Stimulated activated memory B cell treated with anti-CD40 and anti-IgM and Interleukin-4, amounts not matched to agents 10 μg/mL and 1 μg/mL and 100 μg/mL, for 72 hours (primary cell): ENCODE results near the gene ABCG1.

ENCODE experiments used
- ATAC-seq: fragments of 150-1000 bp; cut with Tn5 transposase; 2 replicates; pipeline ENCODE4 v1.10.0; 2021
- H3K27ac Mint-ChIP-seq: one replicate; pipeline ENCODE4 v1.8.0; 2022; ENCODE audit warnings: mild to moderate bottlenecking, mixed read lengths
- H3K27me3 Mint-ChIP-seq: one replicate; pipeline ENCODE4 v1.8.0; 2022; ENCODE audit warnings: mixed read lengths
- H3K36me3 Mint-ChIP-seq: one replicate; pipeline ENCODE4 v1.8.0; 2022; ENCODE audit warnings: mixed read lengths
- H3K4me1 Mint-ChIP-seq: one replicate; pipeline ENCODE4 v1.8.0; 2022; ENCODE audit warnings: mixed read lengths
- H3K4me3 Mint-ChIP-seq: one replicate; pipeline ENCODE4 v1.8.0; 2022; ENCODE audit warnings: mild to moderate bottlenecking, moderate library complexity, mixed read lengths
- H3K9me3 Mint-ChIP-seq: one replicate; pipeline ENCODE4 v1.8.0; 2022; ENCODE audit warnings: mixed read lengths

The ABCG1 gene

DNA sequence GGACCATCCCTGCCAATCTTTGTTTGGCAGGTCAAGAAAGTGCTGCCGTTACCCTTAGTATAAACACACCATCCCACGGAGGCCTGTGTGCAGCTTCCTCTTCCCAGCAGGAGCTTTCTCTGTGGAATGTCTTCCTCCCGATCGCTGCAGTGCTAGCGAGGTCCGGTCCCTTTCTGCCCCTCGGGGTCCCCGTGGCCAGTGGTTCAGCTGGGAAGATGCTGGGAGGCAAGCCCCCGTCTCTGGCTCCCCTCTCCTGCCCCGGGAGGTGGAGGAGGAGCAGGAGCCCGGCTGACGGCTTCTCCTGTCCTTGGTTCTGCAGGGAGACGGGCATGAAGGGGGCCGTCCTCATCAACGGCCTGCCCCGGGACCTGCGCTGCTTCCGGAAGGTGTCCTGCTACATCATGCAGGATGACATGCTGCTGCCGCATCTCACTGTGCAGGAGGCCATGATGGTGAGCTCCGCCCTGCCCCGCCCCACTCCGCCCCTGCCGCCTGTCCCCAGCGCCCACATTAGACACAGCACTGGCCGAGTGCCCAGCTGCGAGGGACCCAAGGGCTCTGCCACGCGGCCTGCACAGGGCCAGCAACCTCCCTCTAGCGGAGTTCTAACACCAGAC, 54.2 kb downstream of the ABCG1 start:
- Mint-ChIP-seq H3K36me3 (peaks cover 31% of the 10 kb centered on the region), H3K4me3 (no peak overlapping the region), H3K27me3 (no peaks in the 10 kb centered on the region), H3K27ac (no peak overlapping the region), H3K4me1 (peaks cover 8% of the 10 kb centered on the region), H3K9me3 (no peaks in the 10 kb centered on the region)
- ATAC-seq = no peak

GRCh38 chr21:42276076-42276475, 57.1 kb downstream of the ABCG1 start:
- no peaks in the 10 kb centered on the region for H3K9me3 Mint-ChIP-seq
- H3K36me3 Mint-ChIP-seq = peaks cover 41% of the 10 kb centered on the region
- H3K27me3 Mint-ChIP-seq = no peaks in the 10 kb centered on the region
- no peak overlapping the region for H3K27ac Mint-ChIP-seq
- no peak for ATAC-seq
- no peak overlapping the region for H3K4me3 Mint-ChIP-seq
- no peaks in the 10 kb centered on the region for H3K4me1 Mint-ChIP-seq

DNA sequence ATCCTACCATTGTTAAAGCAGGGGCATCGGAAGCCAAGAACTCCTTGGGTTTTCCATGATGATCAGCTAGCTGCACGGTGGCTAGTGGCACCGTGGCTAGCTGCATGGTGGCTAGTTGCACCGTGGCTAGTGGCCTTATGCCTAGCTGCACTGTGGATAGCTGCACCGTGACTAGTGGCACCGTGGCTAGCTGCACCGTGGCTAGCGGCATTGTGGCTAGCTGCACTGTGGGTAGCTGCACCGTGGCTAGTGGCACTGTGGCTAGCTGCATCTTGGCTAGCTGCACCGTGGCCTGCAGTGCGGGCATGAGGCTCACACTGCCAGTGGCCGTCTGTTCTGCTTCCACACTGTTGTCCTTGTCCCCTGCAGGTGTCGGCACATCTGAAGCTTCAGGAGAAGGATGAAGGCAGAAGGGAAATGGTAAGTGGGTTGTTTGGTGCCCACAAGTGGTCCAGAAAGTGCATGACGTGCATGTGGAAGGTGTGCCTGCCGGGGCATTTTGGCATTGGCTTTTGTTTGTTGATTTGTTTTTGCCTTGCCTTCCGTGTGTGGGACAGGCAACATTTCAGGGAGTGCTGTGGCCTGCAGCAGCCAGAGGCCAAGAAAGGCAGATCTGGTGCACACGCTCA, 57.7 kb downstream of the ABCG1 start:
- Mint-ChIP-seq H3K36me3 (peaks cover 37% of the 10 kb centered on the region), H3K27me3 (no peaks in the 10 kb centered on the region), H3K4me1 (no peaks in the 10 kb centered on the region), H3K4me3 (no peak overlapping the region), H3K9me3 (no peaks in the 10 kb centered on the region), H3K27ac (no peak overlapping the region)
- no peak for ATAC-seq

GRCh38 chr21:42277593-42277992, 58.7 kb downstream of the ABCG1 start:
- Mint-ChIP-seq H3K4me3 (no peak overlapping the region), H3K36me3 (peaks cover 40% of the 10 kb centered on the region), H3K27me3 (no peaks in the 10 kb centered on the region), H3K9me3 (no peaks in the 10 kb centered on the region), H3K27ac (no peak overlapping the region), H3K4me1 (no peaks in the 10 kb centered on the region)
- no peak for ATAC-seq

DNA sequence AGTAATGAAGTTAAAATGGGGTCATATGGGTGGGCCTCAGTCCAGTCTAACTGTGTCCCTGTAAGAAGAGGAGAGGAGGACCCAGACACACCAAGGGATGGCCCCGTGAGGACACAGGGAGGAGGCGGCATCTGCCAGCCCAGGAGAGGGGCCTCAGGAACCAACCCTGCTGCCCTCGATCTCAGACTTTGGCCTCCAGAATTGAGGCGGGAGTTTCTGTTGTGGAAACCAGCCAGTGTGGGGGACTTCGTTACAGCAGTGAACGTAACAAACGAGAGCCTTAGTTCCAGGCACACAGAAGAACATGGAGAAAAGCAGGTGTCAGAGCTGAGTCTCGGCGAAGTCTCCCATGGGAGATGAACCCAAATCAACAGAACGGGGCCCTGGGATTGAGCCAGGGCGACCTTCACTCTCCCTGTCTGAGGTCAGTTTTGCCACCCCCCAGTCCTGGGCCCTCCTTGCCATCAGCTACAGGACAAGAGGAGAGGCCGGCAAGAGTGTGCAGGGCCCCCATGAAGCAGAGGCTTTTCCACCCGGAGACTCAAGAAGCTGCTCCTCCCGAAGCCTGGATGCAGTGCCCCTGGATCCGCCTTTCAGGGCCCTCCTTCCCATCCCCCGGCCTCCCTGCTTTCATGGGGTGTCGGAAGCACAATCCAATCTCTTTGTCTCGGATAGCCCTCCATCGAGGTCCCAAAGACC, 59.7 kb downstream of the ABCG1 start:
- Mint-ChIP-seq H3K27me3 (peaks cover 5% of the 10 kb centered on the region), H3K27ac (no peak overlapping the region), H3K9me3 (no peaks in the 10 kb centered on the region), H3K4me3 (no peak overlapping the region), H3K4me1 (no peaks in the 10 kb centered on the region), H3K36me3 (peaks cover 46% of the 10 kb centered on the region)
- no peak for ATAC-seq

DNA sequence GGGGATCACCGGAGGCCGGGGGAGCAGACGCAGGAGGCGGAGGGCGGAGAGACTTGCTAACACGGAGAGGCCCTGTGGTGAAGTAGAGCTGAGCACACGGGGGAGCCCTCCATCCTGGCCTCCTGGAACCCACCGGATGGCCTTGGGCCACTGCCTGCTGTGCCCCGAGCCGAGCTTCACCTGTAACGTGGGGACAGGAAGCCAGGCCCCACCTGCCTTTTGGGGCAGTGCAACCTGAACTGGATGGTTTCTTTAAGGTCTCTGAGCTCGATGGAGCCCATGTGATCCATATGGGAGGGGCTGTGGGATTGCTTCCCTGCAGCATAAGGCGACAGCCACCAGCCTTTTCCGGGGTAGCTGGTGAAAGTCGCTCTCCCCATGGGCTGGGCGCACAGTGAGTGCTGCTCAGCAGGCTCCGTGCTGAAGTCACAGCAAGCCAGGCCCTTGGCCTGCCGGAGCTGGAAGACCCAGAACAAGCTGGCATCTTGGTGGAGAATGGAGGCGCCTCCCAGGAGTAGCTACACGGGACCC, 60.5 kb downstream of the ABCG1 start:
- Mint-ChIP-seq H3K4me3 (no peak overlapping the region), H3K36me3 (peaks cover 41% of the 10 kb centered on the region), H3K27ac (no peak overlapping the region), H3K27me3 (peaks cover 5% of the 10 kb centered on the region), H3K4me1 (no peaks in the 10 kb centered on the region), H3K9me3 (no peaks in the 10 kb centered on the region)
- ATAC-seq = no peak

GRCh38 chr21:42279888-42280287, 60.9 kb downstream of the ABCG1 start:
- ATAC-seq = no peak
- H3K27me3 Mint-ChIP-seq = peaks cover 5% of the 10 kb centered on the region
- no peak overlapping the region for H3K27ac Mint-ChIP-seq
- no peak overlapping the region for H3K4me3 Mint-ChIP-seq
- H3K4me1 Mint-ChIP-seq = no peaks in the 10 kb centered on the region
- H3K36me3 Mint-ChIP-seq = peaks cover 38% of the 10 kb centered on the region
- H3K9me3 Mint-ChIP-seq = no peaks in the 10 kb centered on the region

DNA sequence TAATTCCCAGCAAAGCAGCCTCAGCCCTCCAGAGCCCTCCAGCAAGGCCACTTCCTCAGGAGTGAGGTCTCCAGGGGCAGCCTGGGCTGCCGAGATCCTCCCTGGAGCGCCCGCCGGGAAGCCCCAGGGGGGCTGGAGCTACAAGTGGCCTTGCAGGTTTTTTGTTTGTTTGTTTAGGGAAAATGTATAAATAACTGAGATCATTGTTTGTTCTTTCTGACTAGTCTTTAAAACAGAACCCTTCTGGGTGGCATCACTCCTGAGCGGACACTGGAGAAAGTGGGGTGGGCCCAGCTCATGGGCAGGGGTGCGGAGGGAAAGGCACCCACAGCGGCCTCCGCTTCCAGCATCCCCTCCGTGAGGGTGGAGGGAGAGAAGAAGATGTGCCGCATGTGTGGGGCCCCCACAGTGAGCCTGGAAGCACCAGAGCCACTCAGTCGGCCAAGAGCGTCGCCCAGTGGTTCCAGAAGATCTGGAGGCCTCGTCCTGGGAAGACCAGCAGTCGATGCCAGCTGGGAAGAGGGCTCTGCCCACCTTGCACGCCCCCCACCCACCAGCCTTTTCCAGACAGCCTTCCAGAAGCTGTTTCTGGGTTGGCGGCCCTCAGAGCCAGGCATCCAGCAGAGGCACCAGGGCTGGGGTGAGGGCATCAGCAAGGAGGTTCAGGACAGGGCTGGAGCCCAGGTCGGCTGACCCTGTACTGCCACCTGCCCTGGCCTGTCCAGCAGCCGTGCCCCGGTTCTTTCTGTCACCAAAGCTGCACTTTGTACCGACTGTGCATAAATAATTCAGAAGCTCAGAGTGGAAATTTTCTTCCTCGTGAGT, 61.6 kb downstream of the ABCG1 start:
- peaks cover 31% of the 10 kb centered on the region for H3K36me3 Mint-ChIP-seq
- H3K4me3 Mint-ChIP-seq = no peak overlapping the region
- ATAC-seq = no peak
- peaks cover 5% of the 10 kb centered on the region for H3K27me3 Mint-ChIP-seq
- H3K9me3 Mint-ChIP-seq = no peaks in the 10 kb centered on the region
- H3K4me1 Mint-ChIP-seq = peaks cover 6% of the 10 kb centered on the region
- H3K27ac Mint-ChIP-seq = no peak overlapping the region

GRCh38 chr21:42281181-42281680, 62.3 kb downstream of the ABCG1 start:
- Mint-ChIP-seq H3K4me3 (no peak overlapping the region), H3K36me3 (peaks cover 31% of the 10 kb centered on the region), H3K27me3 (peaks cover 5% of the 10 kb centered on the region), H3K9me3 (no peaks in the 10 kb centered on the region), H3K27ac (no peak overlapping the region), H3K4me1 (peaks cover 12% of the 10 kb centered on the region)
- no peak for ATAC-seq

DNA sequence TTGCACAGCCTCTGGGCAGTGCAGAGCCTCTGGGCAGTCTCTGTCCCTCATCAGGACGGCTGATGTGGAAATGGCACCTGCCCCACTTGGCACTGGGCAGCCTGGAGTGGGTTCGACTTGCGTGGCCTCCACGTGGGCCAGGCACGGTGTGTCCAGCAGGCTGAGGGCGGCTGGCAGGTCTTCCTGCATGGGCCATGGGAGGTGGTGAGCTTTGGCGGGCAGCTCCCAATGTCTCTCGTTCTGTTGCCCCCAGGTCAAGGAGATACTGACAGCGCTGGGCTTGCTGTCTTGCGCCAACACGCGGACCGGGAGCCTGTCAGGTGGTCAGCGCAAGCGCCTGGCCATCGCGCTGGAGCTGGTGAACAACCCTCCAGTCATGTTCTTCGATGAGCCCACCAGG, 63.1 kb downstream of the ABCG1 start:
- Mint-ChIP-seq H3K4me3 (no peak overlapping the region), H3K4me1 (peaks cover 20% of the 10 kb centered on the region), H3K9me3 (no peaks in the 10 kb centered on the region), H3K27me3 (peaks cover 5% of the 10 kb centered on the region), H3K27ac (no peak overlapping the region), H3K36me3 (peaks cover 32% of the 10 kb centered on the region)
- ATAC-seq = no peak

GRCh38 chr21:42282715-42283114, 63.8 kb downstream of the ABCG1 start:
- Mint-ChIP-seq H3K36me3 (peaks cover 34% of the 10 kb centered on the region), H3K27ac (no peak overlapping the region), H3K9me3 (no peaks in the 10 kb centered on the region), H3K4me1 (peaks cover 23% of the 10 kb centered on the region), H3K4me3 (no peak overlapping the region), H3K27me3 (peaks cover 5% of the 10 kb centered on the region)
- no peak for ATAC-seq

DNA sequence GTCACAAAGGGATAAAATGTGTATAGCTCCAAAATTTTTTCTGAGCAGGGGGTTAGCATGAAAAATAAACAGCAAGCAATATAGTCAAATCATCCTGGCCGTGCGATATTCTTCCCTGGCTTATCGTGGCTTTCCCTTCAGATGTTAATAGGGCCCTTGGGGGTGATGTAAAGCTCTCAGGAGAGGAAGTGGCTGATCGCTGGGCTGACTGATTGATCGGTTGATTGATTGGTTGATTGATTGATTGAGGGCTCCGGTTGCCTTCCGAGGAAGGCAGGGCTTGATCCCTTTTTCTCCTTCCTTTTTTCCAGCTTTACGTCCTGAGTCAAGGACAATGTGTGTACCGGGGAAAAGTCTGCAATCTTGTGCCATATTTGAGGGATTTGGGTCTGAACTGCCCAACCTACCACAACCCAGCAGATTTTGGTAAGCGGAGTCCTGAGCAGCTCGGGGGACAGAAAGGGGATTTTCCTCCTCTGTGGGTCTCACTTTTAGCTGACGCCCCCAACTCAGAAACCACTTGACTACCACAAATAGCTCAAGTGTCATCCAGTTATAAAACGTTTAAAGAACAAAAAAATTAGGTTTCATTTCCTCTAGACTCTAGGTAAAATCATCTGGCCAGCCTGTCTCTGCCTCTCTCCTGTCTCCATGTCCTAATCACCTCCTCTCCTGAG, 66.8 kb downstream of the ABCG1 start:
- H3K4me3 Mint-ChIP-seq = peak overlapping the region; percentile 30
- peak overlapping the region; percentile 15 for H3K27ac Mint-ChIP-seq
- H3K9me3 Mint-ChIP-seq = no peaks in the 10 kb centered on the region
- peaks cover 32% of the 10 kb centered on the region for H3K36me3 Mint-ChIP-seq
- peaks cover 28% of the 10 kb centered on the region for H3K4me1 Mint-ChIP-seq
- ATAC-seq = peak; percentile 61
- H3K27me3 Mint-ChIP-seq = peaks cover 5% of the 10 kb centered on the region

- peaks cover 5% of the 10 kb centered on the region for H3K27me3 Mint-ChIP-seq
- H3K9me3 Mint-ChIP-seq = no peaks in the 10 kb centered on the region
- H3K4me3 Mint-ChIP-seq = peak overlapping the region; percentile 30
- H3K27ac Mint-ChIP-seq = peak overlapping the region; percentile 15
- ATAC-seq = peak; percentile 91
- H3K4me1 Mint-ChIP-seq = peaks cover 28% of the 10 kb centered on the region
- H3K36me3 Mint-ChIP-seq = peaks cover 32% of the 10 kb centered on the region
These were observed 67.5 kb downstream of the ABCG1 start for GRCh38 chr21:42286416-42286815.

- peak overlapping the region; percentile 15 for H3K27ac Mint-ChIP-seq
- ATAC-seq = no peak
- H3K4me1 Mint-ChIP-seq = peaks cover 28% of the 10 kb centered on the region
- H3K36me3 Mint-ChIP-seq = peaks cover 31% of the 10 kb centered on the region
- H3K27me3 Mint-ChIP-seq = peaks cover 5% of the 10 kb centered on the region
- no peak overlapping the region for H3K4me3 Mint-ChIP-seq
- H3K9me3 Mint-ChIP-seq = no peaks in the 10 kb centered on the region
These were observed 68.5 kb downstream of the ABCG1 start for GRCh38 chr21:42287193-42288083.
